T-helper 1 cell treated with Interleukin-12 subunit alpha and Interleukin-12 subunit beta and Interleukin-4 antibody, amounts not matched to agents 30 μg/mL and 1 μg/mL, for 36 hours (primary cell): ENCODE measurements around the gene NPM1.

Source experiments
- H3K27ac Mint-ChIP-seq: one replicate; pipeline ENCODE4 v1.8.0; 2021; ENCODE audit warnings: mild to moderate bottlenecking, mixed read lengths
- H3K27me3 Mint-ChIP-seq: one replicate; pipeline ENCODE4 v1.8.0; 2021; ENCODE audit warnings: low read depth, mixed read lengths
- H3K36me3 Mint-ChIP-seq: one replicate; pipeline ENCODE4 v1.8.0; 2021; ENCODE audit warnings: low read depth, mixed read lengths
- H3K4me1 Mint-ChIP-seq: one replicate; pipeline ENCODE4 v1.8.0; 2021; ENCODE audit warnings: low read depth, mixed read lengths
- H3K4me3 Mint-ChIP-seq: one replicate; pipeline ENCODE4 v1.8.0; 2021; ENCODE audit warnings: mild to moderate bottlenecking, moderate library complexity, mixed read lengths
- H3K9me3 Mint-ChIP-seq: one replicate; pipeline ENCODE4 v1.8.0; 2021; ENCODE audit warnings: mixed read lengths

NPM1 gene

GRCh38 chr5:171435908-171436307 lies 48.3 kb downstream of the NPM1 start:
- Mint-ChIP-seq H3K27ac (no peak overlapping the region), H3K27me3 (no peaks in the 10 kb centered on the region), H3K4me3 (no peak overlapping the region), H3K4me1 (no peaks in the 10 kb centered on the region), H3K36me3 (no peaks in the 10 kb centered on the region), H3K9me3 (no peaks in the 10 kb centered on the region)

DNA sequence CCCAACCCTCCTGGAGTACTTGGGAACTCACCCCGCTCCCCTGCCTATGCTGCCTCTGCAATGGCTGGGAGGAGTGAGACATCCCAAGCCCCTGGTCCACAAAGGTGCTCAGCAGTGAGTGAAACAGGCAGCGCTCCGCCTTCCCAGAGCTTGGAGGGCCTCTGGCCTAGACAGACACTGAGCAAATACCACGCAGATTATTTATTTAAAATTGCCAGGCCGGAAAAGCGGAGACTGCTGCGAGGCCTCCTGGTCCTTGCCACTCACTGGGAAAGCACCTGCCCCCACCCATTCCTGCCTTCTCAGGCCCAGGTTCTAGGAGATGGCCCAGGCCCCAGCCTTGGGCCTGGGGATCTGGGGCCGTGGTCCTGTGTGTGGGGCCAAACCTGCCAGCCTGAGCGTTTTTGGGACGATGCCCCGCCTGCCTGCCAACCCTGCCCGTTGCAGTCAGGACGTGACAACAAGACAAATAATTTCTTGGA lies 49.2 kb downstream of the NPM1 start:
- Mint-ChIP-seq H3K36me3 (no peaks in the 10 kb centered on the region), H3K4me3 (no peak overlapping the region), H3K4me1 (no peaks in the 10 kb centered on the region), H3K9me3 (no peaks in the 10 kb centered on the region), H3K27ac (no peak overlapping the region), H3K27me3 (no peaks in the 10 kb centered on the region)

DNA sequence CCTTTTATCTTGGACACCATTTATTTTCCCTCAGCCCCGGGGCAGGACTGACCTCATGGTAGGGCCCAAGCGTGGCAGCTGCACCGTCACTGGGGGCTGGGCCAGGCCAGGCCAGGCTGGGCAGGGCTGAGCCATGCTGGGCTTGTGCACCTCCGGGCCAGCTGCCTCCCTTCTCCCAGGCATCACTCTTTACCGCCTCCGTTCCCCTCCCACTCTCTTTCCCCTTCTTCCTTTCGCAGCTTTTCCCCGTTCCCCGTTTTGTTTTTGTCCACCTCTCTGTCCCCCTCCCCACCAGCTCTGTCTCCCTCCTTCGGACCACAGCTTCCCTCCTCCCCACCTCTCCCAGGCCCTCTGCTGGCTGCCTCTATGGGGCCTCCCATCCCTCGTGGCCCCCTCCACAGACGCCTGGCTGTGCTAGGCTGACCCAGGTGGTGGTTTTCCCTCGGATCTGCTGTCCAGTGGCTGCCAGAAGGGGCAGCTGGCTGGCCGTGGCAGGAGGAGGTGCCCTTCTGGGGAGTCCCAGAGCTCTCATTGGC lies 49.7 kb downstream of the NPM1 start:
- Mint-ChIP-seq H3K36me3 (no peaks in the 10 kb centered on the region), H3K27me3 (no peaks in the 10 kb centered on the region), H3K9me3 (no peaks in the 10 kb centered on the region), H3K27ac (no peak overlapping the region), H3K4me1 (no peaks in the 10 kb centered on the region), H3K4me3 (no peak overlapping the region)

- no peaks in the 10 kb centered on the region for H3K9me3 Mint-ChIP-seq
- H3K27ac Mint-ChIP-seq = no peak overlapping the region
- H3K4me1 Mint-ChIP-seq = no peaks in the 10 kb centered on the region
- H3K27me3 Mint-ChIP-seq = no peaks in the 10 kb centered on the region
- H3K4me3 Mint-ChIP-seq = no peak overlapping the region
- H3K36me3 Mint-ChIP-seq = no peaks in the 10 kb centered on the region
These were observed 51.1 kb downstream of the NPM1 start for GRCh38 chr5:171438738-171439137.

- no peaks in the 10 kb centered on the region for H3K36me3 Mint-ChIP-seq
- H3K4me3 Mint-ChIP-seq = no peak overlapping the region
- no peak overlapping the region for H3K27ac Mint-ChIP-seq
- no peaks in the 10 kb centered on the region for H3K4me1 Mint-ChIP-seq
- no peaks in the 10 kb centered on the region for H3K27me3 Mint-ChIP-seq
- H3K9me3 Mint-ChIP-seq = no peaks in the 10 kb centered on the region
These were observed 53.7 kb downstream of the NPM1 start for GRCh38 chr5:171441246-171441791.

GRCh38 chr5:171442287-171443042 lies 54.8 kb downstream of the NPM1 start:
- Mint-ChIP-seq H3K4me1 (no peaks in the 10 kb centered on the region), H3K27ac (no peak overlapping the region), H3K36me3 (no peaks in the 10 kb centered on the region), H3K9me3 (no peaks in the 10 kb centered on the region), H3K27me3 (peaks cover 2% of the 10 kb centered on the region), H3K4me3 (no peak overlapping the region)

DNA sequence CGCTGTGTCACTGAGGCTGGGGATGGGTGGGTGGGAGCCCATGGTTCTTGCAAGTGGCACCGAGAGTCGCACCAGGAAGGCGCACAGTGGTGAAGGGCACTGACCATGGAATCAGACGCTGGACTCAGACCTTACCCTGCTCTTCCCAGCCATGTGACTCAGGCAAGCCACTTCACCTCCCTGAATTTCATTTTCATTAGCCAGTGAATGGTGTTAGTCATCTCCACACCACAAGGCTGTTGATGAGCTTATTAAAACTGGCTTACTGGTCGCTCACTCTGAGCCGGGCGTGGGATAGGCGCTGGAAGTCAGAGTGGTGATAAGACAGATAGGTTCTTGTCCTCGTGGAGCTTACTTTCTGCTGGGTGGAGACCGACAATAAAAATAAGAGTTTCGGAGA lies 56.9 kb downstream of the NPM1 start:
- H3K4me3 Mint-ChIP-seq = no peak overlapping the region
- H3K27ac Mint-ChIP-seq = no peak overlapping the region
- no peaks in the 10 kb centered on the region for H3K9me3 Mint-ChIP-seq
- peaks cover 20% of the 10 kb centered on the region for H3K27me3 Mint-ChIP-seq
- no peaks in the 10 kb centered on the region for H3K36me3 Mint-ChIP-seq
- H3K4me1 Mint-ChIP-seq = no peaks in the 10 kb centered on the region

GRCh38 chr5:171445644-171446516 lies 58.2 kb downstream of the NPM1 start:
- Mint-ChIP-seq H3K36me3 (no peaks in the 10 kb centered on the region), H3K27ac (no peak overlapping the region), H3K27me3 (peaks cover 28% of the 10 kb centered on the region), H3K4me3 (no peak overlapping the region), H3K9me3 (no peaks in the 10 kb centered on the region), H3K4me1 (no peaks in the 10 kb centered on the region)

- H3K9me3 Mint-ChIP-seq = no peaks in the 10 kb centered on the region
- H3K4me1 Mint-ChIP-seq = no peaks in the 10 kb centered on the region
- H3K27me3 Mint-ChIP-seq = peaks cover 38% of the 10 kb centered on the region
- H3K27ac Mint-ChIP-seq = no peak overlapping the region
- H3K4me3 Mint-ChIP-seq = no peak overlapping the region
- no peaks in the 10 kb centered on the region for H3K36me3 Mint-ChIP-seq
These were observed 59.6 kb downstream of the NPM1 start for GRCh38 chr5:171447226-171447625.

GRCh38 chr5:171449426-171449825 lies 61.8 kb downstream of the NPM1 start:
- Mint-ChIP-seq H3K36me3 (no peaks in the 10 kb centered on the region), H3K4me1 (no peaks in the 10 kb centered on the region), H3K27me3 (peaks cover 54% of the 10 kb centered on the region), H3K4me3 (no peak overlapping the region), H3K9me3 (no peaks in the 10 kb centered on the region), H3K27ac (no peak overlapping the region)

GRCh38 chr5:171450423-171451331 lies 63.0 kb downstream of the NPM1 start:
- H3K27me3 Mint-ChIP-seq = peaks cover 56% of the 10 kb centered on the region
- no peaks in the 10 kb centered on the region for H3K4me1 Mint-ChIP-seq
- no peaks in the 10 kb centered on the region for H3K9me3 Mint-ChIP-seq
- no peak overlapping the region for H3K27ac Mint-ChIP-seq
- no peak overlapping the region for H3K4me3 Mint-ChIP-seq
- no peaks in the 10 kb centered on the region for H3K36me3 Mint-ChIP-seq

GRCh38 chr5:171451421-171451820 lies 63.8 kb downstream of the NPM1 start:
- Mint-ChIP-seq H3K27ac (no peak overlapping the region), H3K4me1 (no peaks in the 10 kb centered on the region), H3K9me3 (no peaks in the 10 kb centered on the region), H3K27me3 (peaks cover 56% of the 10 kb centered on the region), H3K36me3 (no peaks in the 10 kb centered on the region), H3K4me3 (peak overlapping the region; percentile 9)

DNA sequence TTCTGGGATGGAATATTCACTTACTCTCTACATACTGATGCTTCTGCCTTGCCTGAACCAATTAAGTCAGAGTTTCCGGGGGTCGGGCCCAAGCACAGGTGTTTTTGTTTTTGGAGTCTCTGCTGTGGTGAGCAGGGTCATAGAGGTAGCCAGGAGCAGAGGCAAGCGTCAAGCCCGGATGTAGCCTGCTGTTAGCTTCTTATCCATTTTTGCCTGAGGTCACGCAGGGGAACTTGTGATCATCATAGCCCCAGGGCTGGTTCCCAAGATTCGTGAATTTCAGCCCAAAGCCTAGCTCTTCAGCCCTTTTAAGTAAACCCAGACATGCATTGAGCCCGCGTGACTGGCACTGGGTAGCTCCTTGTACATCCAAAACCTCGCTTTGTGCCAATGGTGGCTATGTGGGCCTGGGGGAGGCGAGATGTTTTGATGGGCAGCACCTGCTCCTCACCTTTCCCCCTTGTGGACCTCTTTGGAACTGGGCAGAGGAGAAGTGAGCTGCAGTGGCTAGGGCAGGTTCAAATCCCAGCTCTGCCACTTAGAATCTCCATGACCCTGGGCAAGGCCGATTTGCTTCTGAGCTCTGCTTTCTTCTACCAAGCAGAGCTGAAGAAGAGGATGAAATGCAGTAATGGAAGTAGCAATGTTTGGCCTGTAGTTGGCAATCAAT lies 65.5 kb downstream of the NPM1 start:
- Mint-ChIP-seq H3K36me3 (no peaks in the 10 kb centered on the region), H3K27me3 (peaks cover 49% of the 10 kb centered on the region), H3K4me1 (no peaks in the 10 kb centered on the region), H3K9me3 (no peaks in the 10 kb centered on the region), H3K27ac (no peak overlapping the region), H3K4me3 (no peak overlapping the region)
